ENCODE data around the gene NEK5.

- TF ChIP-seq CTCF (IDR thresholded peaks at IDR 0.05; ENCODE audit: borderline replicate concordance, extremely low read depth, low read length, poor library complexity, severe bottlenecking) (no peak), EZH2 (IDR thresholded peaks at IDR 0.05; ENCODE audit: borderline replicate concordance, low read depth, low read length, severe bottlenecking) (no peak)
Observed at GRCh38 chr13:52096062-52096461, 32.8 kb downstream of the NEK5 start.
